ENCODE results near the gene HDGFL3. TPM values are rescaled to one million over a fixed set of nuclear protein-coding genes. Genes with fewer than 3 reads are reported as not detected.

HDGFL3 gene
- total RNA-seq, 2 experiments from 2014 or later: 13.7 to 14.1 TPM

- peaks cover 2% of the 10 kb centered on the region for H3K9me3 Mint-ChIP-seq
- no peak for DNase-seq
- H3K4me3 Mint-ChIP-seq: peak overlapping the region; percentile 81
- H3K4me1 Mint-ChIP-seq: peaks cover 7% of the 10 kb centered on the region
- H3K36me3 Mint-ChIP-seq: peaks cover 2% of the 10 kb centered on the region
- H3K27me3 Mint-ChIP-seq: peaks cover 50% of the 10 kb centered on the region
- H3K27ac Mint-ChIP-seq: no peak overlapping the region
Measured at GRCh38 chr15:83205725-83206324, 1.8 kb downstream of the HDGFL3 start.

- Mint-ChIP-seq H3K36me3 (peaks cover 2% of the 10 kb centered on the region), H3K4me3 (no peak overlapping the region), H3K27me3 (peaks cover 50% of the 10 kb centered on the region), H3K9me3 (peaks cover 2% of the 10 kb centered on the region), H3K27ac (no peak overlapping the region), H3K4me1 (peaks cover 12% of the 10 kb centered on the region)
- DNase-seq: no peak
Measured at GRCh38 chr15:83204697-83205096, 2.9 kb downstream of the HDGFL3 start.

GRCh38 chr15:83203543-83203942 is 4.1 kb downstream of the HDGFL3 start:
- no peak for DNase-seq
- H3K9me3 Mint-ChIP-seq: peaks cover 2% of the 10 kb centered on the region
- peaks cover 2% of the 10 kb centered on the region for H3K36me3 Mint-ChIP-seq
- H3K4me1 Mint-ChIP-seq: peaks cover 23% of the 10 kb centered on the region
- peaks cover 50% of the 10 kb centered on the region for H3K27me3 Mint-ChIP-seq
- H3K4me3 Mint-ChIP-seq: no peak overlapping the region
- no peak overlapping the region for H3K27ac Mint-ChIP-seq

- no peak for DNase-seq
- H3K36me3 Mint-ChIP-seq: no peaks in the 10 kb centered on the region
- peaks cover 22% of the 10 kb centered on the region for H3K4me1 Mint-ChIP-seq
- H3K4me3 Mint-ChIP-seq: no peak overlapping the region
- H3K27me3 Mint-ChIP-seq: peaks cover 50% of the 10 kb centered on the region
- H3K9me3 Mint-ChIP-seq: no peaks in the 10 kb centered on the region
- peak overlapping the region; percentile 87 for H3K27ac Mint-ChIP-seq
Measured at GRCh38 chr15:83200589-83200988, 7.0 kb downstream of the HDGFL3 start.

- H3K27me3 Mint-ChIP-seq: peaks cover 49% of the 10 kb centered on the region
- H3K9me3 Mint-ChIP-seq: no peaks in the 10 kb centered on the region
- DNase-seq: peak; percentile 20
- peak overlapping the region; percentile 87 for H3K27ac Mint-ChIP-seq
- peaks cover 22% of the 10 kb centered on the region for H3K4me1 Mint-ChIP-seq
- H3K4me3 Mint-ChIP-seq: no peak overlapping the region
- no peaks in the 10 kb centered on the region for H3K36me3 Mint-ChIP-seq
Measured at GRCh38 chr15:83200162-83200561, 7.5 kb downstream of the HDGFL3 start.

- peaks cover 22% of the 10 kb centered on the region for H3K4me1 Mint-ChIP-seq
- no peak overlapping the region for H3K4me3 Mint-ChIP-seq
- peak; percentile 39 for DNase-seq
- H3K27me3 Mint-ChIP-seq: peaks cover 49% of the 10 kb centered on the region
- H3K36me3 Mint-ChIP-seq: no peaks in the 10 kb centered on the region
- H3K9me3 Mint-ChIP-seq: no peaks in the 10 kb centered on the region
- H3K27ac Mint-ChIP-seq: peak overlapping the region; percentile 87
Measured at GRCh38 chr15:83199288-83199687, 8.3 kb downstream of the HDGFL3 start.

- peaks cover 52% of the 10 kb centered on the region for H3K27me3 Mint-ChIP-seq
- H3K4me3 Mint-ChIP-seq: no peak overlapping the region
- no peaks in the 10 kb centered on the region for H3K36me3 Mint-ChIP-seq
- peak overlapping the region; percentile 87 for H3K27ac Mint-ChIP-seq
- H3K4me1 Mint-ChIP-seq: peaks cover 22% of the 10 kb centered on the region
- no peak for DNase-seq
- H3K9me3 Mint-ChIP-seq: no peaks in the 10 kb centered on the region
Measured at GRCh38 chr15:83198476-83198875, 9.1 kb downstream of the HDGFL3 start.

GRCh38 chr15:83194528-83194927 is 13.1 kb downstream of the HDGFL3 start:
- Mint-ChIP-seq H3K4me3 (no peak overlapping the region), H3K4me1 (peaks cover 14% of the 10 kb centered on the region), H3K27me3 (peaks cover 41% of the 10 kb centered on the region), H3K9me3 (no peaks in the 10 kb centered on the region), H3K27ac (no peak overlapping the region), H3K36me3 (no peaks in the 10 kb centered on the region)
- no peak for DNase-seq

- H3K27ac Mint-ChIP-seq: no peak overlapping the region
- peaks cover 6% of the 10 kb centered on the region for H3K4me1 Mint-ChIP-seq
- H3K9me3 Mint-ChIP-seq: no peaks in the 10 kb centered on the region
- H3K36me3 Mint-ChIP-seq: no peaks in the 10 kb centered on the region
- DNase-seq: no peak
- peaks cover 41% of the 10 kb centered on the region for H3K27me3 Mint-ChIP-seq
- H3K4me3 Mint-ChIP-seq: no peak overlapping the region
Measured at GRCh38 chr15:83193721-83194120, 13.9 kb downstream of the HDGFL3 start.

- no peak overlapping the region for H3K27ac Mint-ChIP-seq
- H3K4me1 Mint-ChIP-seq: no peaks in the 10 kb centered on the region
- no peak overlapping the region for H3K4me3 Mint-ChIP-seq
- H3K36me3 Mint-ChIP-seq: no peaks in the 10 kb centered on the region
- peaks cover 41% of the 10 kb centered on the region for H3K27me3 Mint-ChIP-seq
- DNase-seq: no peak
- no peaks in the 10 kb centered on the region for H3K9me3 Mint-ChIP-seq
Measured at GRCh38 chr15:83192742-83193141, 14.9 kb downstream of the HDGFL3 start.

- no peak for DNase-seq
- no peaks in the 10 kb centered on the region for H3K4me1 Mint-ChIP-seq
- H3K9me3 Mint-ChIP-seq: no peaks in the 10 kb centered on the region
- H3K36me3 Mint-ChIP-seq: no peaks in the 10 kb centered on the region
- no peak overlapping the region for H3K27ac Mint-ChIP-seq
- H3K27me3 Mint-ChIP-seq: peaks cover 29% of the 10 kb centered on the region
- no peak overlapping the region for H3K4me3 Mint-ChIP-seq
Measured at GRCh38 chr15:83190450-83190849, 17.2 kb downstream of the HDGFL3 start.

GRCh38 chr15:83185561-83185960 is 22.1 kb downstream of the HDGFL3 start:
- Mint-ChIP-seq H3K27me3 (peaks cover 8% of the 10 kb centered on the region), H3K36me3 (no peaks in the 10 kb centered on the region), H3K4me3 (no peak overlapping the region), H3K4me1 (no peaks in the 10 kb centered on the region), H3K27ac (no peak overlapping the region), H3K9me3 (no peaks in the 10 kb centered on the region)
- DNase-seq: no peak

GRCh38 chr15:83178869-83179325 is 28.7 kb downstream of the HDGFL3 start:
- peaks cover 3% of the 10 kb centered on the region for H3K4me1 Mint-ChIP-seq
- peaks cover 15% of the 10 kb centered on the region for H3K27me3 Mint-ChIP-seq
- no peaks in the 10 kb centered on the region for H3K9me3 Mint-ChIP-seq
- DNase-seq: no peak
- no peak overlapping the region for H3K4me3 Mint-ChIP-seq
- no peak overlapping the region for H3K27ac Mint-ChIP-seq
- H3K36me3 Mint-ChIP-seq: peaks cover 2% of the 10 kb centered on the region

GRCh38 chr15:83178390-83178789 is 29.2 kb downstream of the HDGFL3 start:
- peaks cover 3% of the 10 kb centered on the region for H3K4me1 Mint-ChIP-seq
- H3K27ac Mint-ChIP-seq: no peak overlapping the region
- H3K27me3 Mint-ChIP-seq: peaks cover 15% of the 10 kb centered on the region
- H3K36me3 Mint-ChIP-seq: peaks cover 2% of the 10 kb centered on the region
- DNase-seq: no peak
- no peaks in the 10 kb centered on the region for H3K9me3 Mint-ChIP-seq
- H3K4me3 Mint-ChIP-seq: no peak overlapping the region

GRCh38 chr15:83174891-83175290 is 32.7 kb downstream of the HDGFL3 start:
- Mint-ChIP-seq H3K4me1 (peaks cover 3% of the 10 kb centered on the region), H3K27me3 (peaks cover 11% of the 10 kb centered on the region), H3K27ac (no peak overlapping the region), H3K36me3 (peaks cover 2% of the 10 kb centered on the region), H3K4me3 (no peak overlapping the region), H3K9me3 (no peaks in the 10 kb centered on the region)
- DNase-seq: no peak

- no peaks in the 10 kb centered on the region for H3K4me1 Mint-ChIP-seq
- peaks cover 3% of the 10 kb centered on the region for H3K36me3 Mint-ChIP-seq
- peaks cover 20% of the 10 kb centered on the region for H3K27me3 Mint-ChIP-seq
- no peak overlapping the region for H3K4me3 Mint-ChIP-seq
- H3K9me3 Mint-ChIP-seq: peaks cover 23% of the 10 kb centered on the region
- DNase-seq: no peak
- H3K27ac Mint-ChIP-seq: no peak overlapping the region
Measured at GRCh38 chr15:83170474-83171165, 37.0 kb downstream of the HDGFL3 start.
